ENCODE results near the gene FGF8. TPM values are rescaled to one million over a fixed set of nuclear protein-coding genes. Genes with fewer than 3 reads are reported as not detected.

FGF8 gene
- total and polyA plus RNA-seq, 9 of the 15 experiments (the other 6 are each of a cell fraction or from before 2014, with no cell fraction given), result 0.13 to 0.82 (median 0.37) TPM; not detected in 5

- BruUV-seq (replicated peaks), result TSS peak; percentile 19
- peaks cover 46% of the 10 kb centered on the region for H3K79me2 ChIP-seq (ENCODE audit: control insufficient read depth, insufficient read depth, low read length)
- TF ChIP-seq RFX1 (IDR thresholded peaks at IDR 0.05) (peak; percentile 14; the same call in 1 of the 2 replicates), DMBX1 (CRISPR knock-in tag; IDR thresholded peaks at IDR 0.05; ENCODE audit: borderline replicate concordance) (no peak), ZNF586 (CRISPR knock-in tag; conservative IDR thresholded peaks at IDR 0.05) (no peak), TBL1XR1 (IDR thresholded peaks at IDR 0.05; ENCODE audit: low read length in 2 of 2) (0 out of 4 replicates have a peak, but pooled peaks of 1 of the 2 experiments have one; percentile 13), EP300 (IDR thresholded peaks at IDR 0.05; ENCODE audit: low read length) (peak; percentile 55), RBM22 (IDR thresholded peaks at IDR 0.05; ENCODE audit: low read depth, low read length, poor library complexity, severe bottlenecking) (no peak), RBM39 (optimal IDR thresholded peaks at IDR 0.05; ENCODE audit: low read depth, low read length) (no peak), MYC (IDR thresholded peaks at IDR 0.05; ENCODE audit: low read depth, low read length) (0 out of 2 replicates have a peak, but pooled peaks have one; percentile 13), MYC (CRISPR knock-in tag; IDR thresholded peaks at IDR 0.05; ENCODE audit: borderline replicate concordance, low read depth) (no peak), NRF1 (conservative IDR thresholded peaks at IDR 0.05 in 1 of 2, IDR thresholded peaks at IDR 0.05 in 1 of 2) (peak; percentile 78 to 81), DPF2 (IDR thresholded peaks at IDR 0.05) (peak; percentile 34; the same call in 1 of the 2 replicates), ARID1B (IDR thresholded peaks at IDR 0.05) (peak; percentile 76), ZKSCAN8 (CRISPR knock-in tag; IDR thresholded peaks at IDR 0.05) (no peak), STAT5A (IDR thresholded peaks at IDR 0.05; ENCODE audit: borderline replicate concordance, low read length) (peak; percentile 7; the same call in 1 of the 2 replicates), GATA2 (CRISPR knock-in tag; IDR thresholded peaks at IDR 0.05) (peak; percentile 58), LEF1 (IDR thresholded peaks at IDR 0.05) (no peak), CBFA2T3 (IDR thresholded peaks at IDR 0.05) (peak; percentile 50), MEIS2 (IDR thresholded peaks at IDR 0.05; ENCODE audit: partially characterized antibody) (peak; percentile 16), RCOR1 (IDR thresholded peaks at IDR 0.05; ENCODE audit: borderline replicate concordance in 1 of 2, low read depth in 2 of 2, low read length in 2 of 2) (0 out of 4 replicates have a peak, but pooled peaks of 1 of the 2 experiments have one; percentile 25), CBFA2T2 (conservative IDR thresholded peaks at IDR 0.05) (0 out of 2 replicates have a peak, but pooled peaks have one; percentile 19)
- TF ChIP-seq, protein P1, sequence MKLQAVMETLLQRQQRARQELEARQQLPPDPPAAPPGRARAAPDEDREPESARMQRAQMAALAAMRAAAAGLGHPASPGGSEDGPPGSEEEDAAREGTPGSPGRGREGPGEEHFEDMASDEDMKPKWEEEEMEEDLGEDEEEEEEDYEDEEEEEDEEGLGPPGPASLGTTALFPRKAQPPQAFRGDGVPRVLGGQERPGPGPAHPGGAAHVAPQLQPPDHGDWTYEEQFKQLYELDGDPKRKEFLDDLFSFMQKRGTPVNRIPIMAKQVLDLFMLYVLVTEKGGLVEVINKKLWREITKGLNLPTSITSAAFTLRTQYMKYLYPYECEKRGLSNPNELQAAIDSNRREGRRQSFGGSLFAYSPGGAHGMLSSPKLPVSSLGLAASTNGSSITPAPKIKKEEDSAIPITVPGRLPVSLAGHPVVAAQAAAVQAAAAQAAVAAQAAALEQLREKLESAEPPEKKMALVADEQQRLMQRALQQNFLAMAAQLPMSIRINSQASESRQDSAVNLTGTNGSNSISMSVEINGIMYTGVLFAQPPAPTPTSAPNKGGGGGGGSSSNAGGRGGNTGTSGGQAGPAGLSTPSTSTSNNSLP (IDR thresholded peaks at IDR 0.05; ENCODE audit: borderline replicate concordance, low read depth, low read length), result peak; percentile 42; the same call in 1 of the 2 replicates
Observed at GRCh38 chr10:101797403-101798059, 21.6 kb upstream of the FGF8 start.

More at GRCh38 chr10:101797403-101798059, 21.6 kb upstream of the FGF8 start:
- Histone ChIP-seq H3K4me1 (replicated peaks in 1 of 2; ENCODE audit: control insufficient read depth in 2 of 2, insufficient read depth in 2 of 2, low read length in 2 of 2) (peaks cover 0 to 9% of the 10 kb centered on the region in 2 experiments; a peak in 3 of 5 replicates), H3K9ac (ENCODE audit: insufficient read depth in 1 of 2, low read depth in 2 of 2, low read length in 2 of 2) (no peak overlapping the region), H3K9me3 (replicated peaks; ENCODE audit: control insufficient read depth, insufficient read depth, low read depth, low read length) (no peaks in the 10 kb centered on the region), H3K4me2 (ENCODE audit: insufficient read depth, low read length) (no peak overlapping the region), H4K20me1 (replicated peaks; ENCODE audit: control insufficient read depth, insufficient read depth, low read length) (no peaks in the 10 kb centered on the region; the same call in 1 of the 2 replicates), H3K4me3 (no peak overlapping the region), H2AFZ (ENCODE audit: low read depth, low read length) (no peak overlapping the region), H3K9me1 (ENCODE audit: control insufficient read depth, insufficient read depth, low read length) (no peaks in the 10 kb centered on the region), H3K27ac (ENCODE audit: extremely low read depth, low read depth, low read length) (0 out of 3 replicates have a peak overlapping the region, but pooled peaks have one; percentile 27), H3K27me3 (ENCODE audit: control insufficient read depth in 2 of 2, insufficient read depth in 2 of 2, low read length in 2 of 2) (no peaks in the 10 kb centered on the region), H3K36me3 (ENCODE audit: control insufficient read depth, insufficient read depth, low read length) (peaks cover 97% of the 10 kb centered on the region)
- intact Hi-C loops (cut with micrococcal nuclease) (no loop called here), in situ Hi-C loops (cut with MboI) (no loop called here)
- POLR2A ChIA-PET, result interaction anchor here (0.8 to 4.9 kb wide), 7 partner anchors 9 to 221 kb away, joined by 3 to 34 read pairs (median 4); partner anchors contain the start of genes NPM3 and OGA
- ATAC-seq, result peak; percentile 91
- FAIRE-seq, result peak; percentile 87
- peak in 2 of 4 experiments; percentile 34 to 68 for DNase-seq (ENCODE audit: extremely low read depth in 1 of 4, low spot score in 3 of 4)
- 19% methylated on average over 4 of the region's 4 CpGs for WGBS (ENCODE audit: insufficient coverage, low coverage, missing lambda C conversion rate)
- CTCF ChIA-PET (ENCODE audit: low intra/inter-chr PET ratio), result no interaction called here

All from K562 (cell line).